ENCODE results near the gene AP3S2. TPM values are rescaled to one million over a fixed set of nuclear protein-coding genes. Genes with fewer than 3 reads are reported as not detected.

AP3S2 gene
- total and polyA plus RNA-seq, 8 donors = 8.4 to 90.4 (median 24.0) TPM

DNA sequence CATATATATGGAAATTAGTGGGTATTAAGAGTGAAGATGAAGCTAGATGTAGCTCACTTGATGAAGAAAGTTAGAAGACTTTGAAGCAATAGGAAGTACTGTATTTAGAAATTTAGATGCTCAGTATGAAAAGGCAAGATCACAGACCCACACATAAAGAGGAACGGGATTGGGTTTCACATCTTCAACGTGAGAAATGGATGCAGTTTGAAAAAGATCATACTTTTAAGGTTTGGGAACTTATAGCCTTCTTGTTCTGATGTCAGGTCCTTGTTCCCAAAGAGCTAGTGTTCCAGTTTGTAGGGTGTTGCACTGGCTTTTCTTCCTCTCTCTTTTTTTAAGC, 16.7 kb downstream of the AP3S2 start:
- Histone ChIP-seq H3K27ac (peak overlapping the region in 1 of 5 donors; percentile 51), H3K27me3 (no peaks in the 10 kb centered on the region), H3K4me1 (peaks cover 0 to 10% (median 4%) of the 10 kb centered on the region in 4 donors), H3K9me3 (no peaks in the 10 kb centered on the region), H3K36me3 (peaks cover 14 to 78% (median 74%) of the 10 kb centered on the region in 4 donors), H3K4me3 (no peak overlapping the region)
- intact Hi-C loops (cut with DNase I; ENCODE audit: low total_unique reads) = no loop called here
- DNase-seq = no peak
- WGBS, 5 donors = 71 to 87% (median 83%) methylated on average over 2 of the region's 2 CpGs
- TF ChIP-seq POLR2AphosphoS5 (IDR thresholded peaks at IDR 0.05) = no peak
- TF ChIP-seq EP300 (IDR thresholded peaks at IDR 0.05) = no peak
- TF ChIP-seq, protein P1, sequence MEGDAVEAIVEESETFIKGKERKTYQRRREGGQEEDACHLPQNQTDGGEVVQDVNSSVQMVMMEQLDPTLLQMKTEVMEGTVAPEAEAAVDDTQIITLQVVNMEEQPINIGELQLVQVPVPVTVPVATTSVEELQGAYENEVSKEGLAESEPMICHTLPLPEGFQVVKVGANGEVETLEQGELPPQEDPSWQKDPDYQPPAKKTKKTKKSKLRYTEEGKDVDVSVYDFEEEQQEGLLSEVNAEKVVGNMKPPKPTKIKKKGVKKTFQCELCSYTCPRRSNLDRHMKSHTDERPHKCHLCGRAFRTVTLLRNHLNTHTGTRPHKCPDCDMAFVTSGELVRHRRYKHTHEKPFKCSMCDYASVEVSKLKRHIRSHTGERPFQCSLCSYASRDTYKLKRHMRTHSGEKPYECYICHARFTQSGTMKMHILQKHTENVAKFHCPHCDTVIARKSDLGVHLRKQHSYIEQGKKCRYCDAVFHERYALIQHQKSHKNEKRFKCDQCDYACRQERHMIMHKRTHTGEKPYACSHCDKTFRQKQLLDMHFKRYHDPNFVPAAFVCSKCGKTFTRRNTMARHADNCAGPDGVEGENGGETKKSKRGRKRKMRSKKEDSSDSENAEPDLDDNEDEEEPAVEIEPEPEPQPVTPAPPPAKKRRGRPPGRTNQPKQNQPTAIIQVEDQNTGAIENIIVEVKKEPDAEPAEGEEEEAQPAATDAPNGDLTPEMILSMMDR (IDR thresholded peaks at IDR 0.05) = no peak
- no peak for TF ChIP-seq POLR2A (IDR thresholded peaks at IDR 0.05)

DNA sequence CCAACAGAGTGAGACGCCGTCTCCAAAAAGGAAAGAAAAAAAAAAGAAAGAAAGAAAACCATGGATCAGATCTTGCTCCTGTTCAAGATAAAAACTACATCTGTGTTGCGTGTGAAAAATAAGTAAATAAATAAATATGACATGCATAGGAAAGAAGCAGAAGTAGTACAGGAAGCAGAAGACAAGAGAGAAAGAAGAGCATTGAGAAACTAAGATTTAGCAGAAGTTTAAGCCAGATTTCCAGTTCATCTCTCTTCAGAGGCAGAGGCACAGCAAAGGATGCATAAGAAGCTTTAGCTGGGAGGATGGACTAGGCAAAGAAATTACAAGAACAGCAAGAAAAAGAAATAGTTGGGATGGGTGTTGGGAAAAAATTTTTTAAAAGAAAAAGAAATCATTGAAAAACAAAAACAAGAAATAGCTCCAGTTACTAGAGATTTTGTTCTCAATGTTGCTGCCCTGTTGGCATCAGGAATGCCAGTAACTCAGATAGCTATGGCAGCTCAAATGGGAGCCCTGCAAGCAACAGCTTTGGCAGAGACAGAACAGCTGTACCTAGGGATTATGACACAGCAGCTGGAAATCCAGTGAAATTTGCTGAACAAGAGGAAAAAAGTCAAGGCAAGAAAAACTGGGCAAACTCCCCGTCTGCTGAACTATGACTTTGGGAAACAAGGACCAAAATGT, 17.3 kb downstream of the AP3S2 start:
- peak overlapping the region in 1 of 5 donors; percentile 51 for H3K27ac ChIP-seq
- no peaks in the 10 kb centered on the region for H3K27me3 ChIP-seq
- H3K4me1 ChIP-seq = peaks cover 0 to 10% (median 5%) of the 10 kb centered on the region in 4 donors
- H3K36me3 ChIP-seq = peaks cover 14 to 77% (median 73%) of the 10 kb centered on the region in 4 donors
- H3K9me3 ChIP-seq = no peaks in the 10 kb centered on the region
- TF ChIP-seq, protein P1 (IDR thresholded peaks at IDR 0.05) = no peak
- TF ChIP-seq POLR2AphosphoS5 (IDR thresholded peaks at IDR 0.05) (no peak), POLR2A (IDR thresholded peaks at IDR 0.05) (no peak), EP300 (IDR thresholded peaks at IDR 0.05) (no peak)
- no peak overlapping the region for H3K4me3 ChIP-seq
- intact Hi-C loops (cut with DNase I; ENCODE audit: low total_unique reads) = no loop called here
- no peak for DNase-seq
- WGBS, 5 donors = 81 to 93% (median 89%) methylated on average over 4 of the region's 4 CpGs

- H3K27me3 ChIP-seq = no peaks in the 10 kb centered on the region
- H3K4me1 ChIP-seq = peaks cover 0 to 16% (median 5%) of the 10 kb centered on the region in 4 donors
- DNase-seq = no peak
- H3K27ac ChIP-seq = peak overlapping the region in 1 of 5 donors; percentile 51
- intact Hi-C loops (cut with DNase I; ENCODE audit: low total_unique reads) = no loop called here
- H3K9me3 ChIP-seq = no peaks in the 10 kb centered on the region
- TF ChIP-seq POLR2A (IDR thresholded peaks at IDR 0.05) (no peak), EP300 (IDR thresholded peaks at IDR 0.05) (no peak), POLR2AphosphoS5 (IDR thresholded peaks at IDR 0.05) (no peak)
- TF ChIP-seq, protein P1 (IDR thresholded peaks at IDR 0.05) = no peak
- 91 to 97% (median 94%) methylated on average over 6 of the region's 6 CpGs for WGBS, 5 donors
- H3K4me3 ChIP-seq = no peak overlapping the region
- H3K36me3 ChIP-seq = peaks cover 15 to 77% (median 75%) of the 10 kb centered on the region in 4 donors
These were observed 18.1 kb downstream of the AP3S2 start for GRCh38 chr15:89875741-89876140.

GRCh38 chr15:89874926-89875564, 18.7 kb downstream of the AP3S2 start:
- WGBS, 5 donors = 25 to 28% (median 26%) methylated on average over 10 of the region's 10 CpGs

More at GRCh38 chr15:89874926-89875564, 18.7 kb downstream of the AP3S2 start:
- H3K4me3 ChIP-seq = no peak overlapping the region
- intact Hi-C loops (cut with DNase I; ENCODE audit: low total_unique reads) = loop anchor here (5.0 kb wide), 1 partner anchor 113 kb away; no protein-coding TSS in a partner anchor
- TF ChIP-seq POLR2AphosphoS5 (IDR thresholded peaks at IDR 0.05) (peak in 1 of 3 donors; percentile 70), EP300 (IDR thresholded peaks at IDR 0.05) (no peak), POLR2A (IDR thresholded peaks at IDR 0.05) (no peak)
- TF ChIP-seq, protein P1 (IDR thresholded peaks at IDR 0.05) = peak in 5 of 7 experiments; percentile 64 to 96 (median 85)
- H3K4me1 ChIP-seq = peaks cover 0 to 19% (median 9%) of the 10 kb centered on the region in 4 donors
- peak; percentile 88 to 93 for DNase-seq
- H3K27ac ChIP-seq = no peak overlapping the region
- peaks cover 18 to 77% (median 75%) of the 10 kb centered on the region in 4 donors for H3K36me3 ChIP-seq
- no peaks in the 10 kb centered on the region for H3K27me3 ChIP-seq
- H3K9me3 ChIP-seq = no peaks in the 10 kb centered on the region
